ENCODE results near the gene MRI1. TPM values are rescaled to one million over a fixed set of nuclear protein-coding genes. Genes with fewer than 3 reads are reported as not detected.
A peak's percentile ranks its signal among the peaks of the same experiment; 100 is the strongest.
"Not testable (repeated sequence)": the region's sequence is repeated elsewhere in the genome, so short reads cannot be mapped to it uniquely, and the experiment has no call there.

The MRI1 gene
- total RNA-seq, 4 donors from 2014 or later, result 51.5 to 122 (median 69.6) TPM

DNA sequence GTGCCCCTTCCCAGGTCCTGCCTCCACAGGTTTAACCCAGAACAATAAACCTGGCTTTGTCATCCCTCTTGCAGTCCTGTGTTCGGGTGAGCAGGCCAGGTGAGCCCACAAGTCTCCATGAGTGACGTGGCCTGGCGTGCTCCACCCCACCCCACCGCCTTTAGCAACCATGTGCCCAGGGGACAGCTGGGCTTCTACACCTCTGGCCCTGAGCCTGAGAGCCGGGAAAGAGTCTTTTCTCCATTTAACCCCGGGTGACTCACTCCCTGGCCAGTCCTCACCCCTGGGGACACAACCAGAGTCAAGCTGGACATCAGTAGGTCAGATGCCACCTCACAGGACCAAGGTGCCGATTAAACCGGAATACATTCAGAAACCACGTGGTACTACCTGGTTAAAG is 14.1 kb downstream of the MRI1 start:
- Histone ChIP-seq H3K36me3 (peaks cover 30% of the 10 kb centered on the region), H3K9me3 (no peaks in the 10 kb centered on the region), H3K27me3 (no peaks in the 10 kb centered on the region), H3K27ac (no peak overlapping the region), H3K4me3 (no peak overlapping the region), H3K4me1 (peaks cover 36% of the 10 kb centered on the region)
- TF ChIP-seq, protein P1, sequence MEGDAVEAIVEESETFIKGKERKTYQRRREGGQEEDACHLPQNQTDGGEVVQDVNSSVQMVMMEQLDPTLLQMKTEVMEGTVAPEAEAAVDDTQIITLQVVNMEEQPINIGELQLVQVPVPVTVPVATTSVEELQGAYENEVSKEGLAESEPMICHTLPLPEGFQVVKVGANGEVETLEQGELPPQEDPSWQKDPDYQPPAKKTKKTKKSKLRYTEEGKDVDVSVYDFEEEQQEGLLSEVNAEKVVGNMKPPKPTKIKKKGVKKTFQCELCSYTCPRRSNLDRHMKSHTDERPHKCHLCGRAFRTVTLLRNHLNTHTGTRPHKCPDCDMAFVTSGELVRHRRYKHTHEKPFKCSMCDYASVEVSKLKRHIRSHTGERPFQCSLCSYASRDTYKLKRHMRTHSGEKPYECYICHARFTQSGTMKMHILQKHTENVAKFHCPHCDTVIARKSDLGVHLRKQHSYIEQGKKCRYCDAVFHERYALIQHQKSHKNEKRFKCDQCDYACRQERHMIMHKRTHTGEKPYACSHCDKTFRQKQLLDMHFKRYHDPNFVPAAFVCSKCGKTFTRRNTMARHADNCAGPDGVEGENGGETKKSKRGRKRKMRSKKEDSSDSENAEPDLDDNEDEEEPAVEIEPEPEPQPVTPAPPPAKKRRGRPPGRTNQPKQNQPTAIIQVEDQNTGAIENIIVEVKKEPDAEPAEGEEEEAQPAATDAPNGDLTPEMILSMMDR (IDR thresholded peaks at IDR 0.05), result no peak
- no peak for TF ChIP-seq POLR2AphosphoS5 (IDR thresholded peaks at IDR 0.05)
- no peak for TF ChIP-seq POLR2A (IDR thresholded peaks at IDR 0.05)
- no peak for TF ChIP-seq EP300 (IDR thresholded peaks at IDR 0.05)
- DNase-seq (ENCODE audit: low spot score in 2 of 2), result no peak
- WGBS, result 78% methylated on average over 5 of the region's 9 CpGs

- 78% methylated on average over 4 of the region's 6 CpGs for WGBS
- DNase-seq (ENCODE audit: low spot score in 2 of 2), result no peak
- no peak overlapping the region for H3K4me3 ChIP-seq
- H3K27me3 ChIP-seq, result no peaks in the 10 kb centered on the region
- H3K4me1 ChIP-seq, result peaks cover 31% of the 10 kb centered on the region
- no peak overlapping the region for H3K27ac ChIP-seq
- no peaks in the 10 kb centered on the region for H3K9me3 ChIP-seq
- H3K36me3 ChIP-seq, result peaks cover 30% of the 10 kb centered on the region
- no peak for TF ChIP-seq POLR2AphosphoS5 (IDR thresholded peaks at IDR 0.05)
Measured at GRCh38 chr19:13778847-13779246, 14.5 kb downstream of the MRI1 start.

GRCh38 chr19:13779794-13780193 is 15.5 kb downstream of the MRI1 start:
- H3K9me3 ChIP-seq, H3K27ac ChIP-seq: not testable (repeated sequence)
- 94% methylated on average over 8 of the region's 8 CpGs for WGBS

GRCh38 chr19:13781547-13781946 is 17.2 kb downstream of the MRI1 start:
- WGBS, result 4% methylated on average over 5 of the region's 5 CpGs
- DNase-seq (ENCODE audit: low spot score in 2 of 2), result peak; percentile 89
- TF ChIP-seq POLR2A (IDR thresholded peaks at IDR 0.05), result no peak
- peak in 1 of 3 donors; percentile 69 for TF ChIP-seq POLR2AphosphoS5 (IDR thresholded peaks at IDR 0.05)

More at GRCh38 chr19:13779794-13780193, 15.5 kb downstream of the MRI1 start:
- H3K27me3 ChIP-seq; DNase-seq (ENCODE audit: low spot score in 2 of 2); H3K4me3 ChIP-seq: not testable (repeated sequence)
- peaks cover 32% of the 10 kb centered on the region for H3K4me1 ChIP-seq
- peaks cover 30% of the 10 kb centered on the region for H3K36me3 ChIP-seq

DNA sequence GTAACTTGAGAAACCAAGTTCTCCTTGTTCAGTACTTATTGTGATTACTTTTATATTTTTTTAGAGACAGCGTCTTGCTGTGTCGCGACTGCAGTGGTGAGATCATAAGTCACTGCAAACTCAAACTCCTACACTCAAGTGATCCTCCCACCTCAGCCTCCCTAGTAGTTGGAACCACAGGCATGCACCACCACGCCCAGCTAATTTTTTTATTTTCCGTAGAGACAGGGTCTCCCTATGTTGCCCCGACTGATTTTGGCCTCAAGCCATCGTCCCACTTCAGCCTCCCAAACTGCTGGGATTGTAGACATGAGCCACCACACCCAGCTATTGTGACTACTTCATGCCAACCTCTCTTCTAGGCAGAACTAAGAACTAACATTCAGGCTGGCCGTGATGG is 18.2 kb downstream of the MRI1 start:
- TF ChIP-seq POLR2A (IDR thresholded peaks at IDR 0.05), result no peak
- no peaks in the 10 kb centered on the region for H3K9me3 ChIP-seq
- H3K4me1 ChIP-seq, result peaks cover 29% of the 10 kb centered on the region
- H3K4me3 ChIP-seq, result no peak overlapping the region
- H3K27me3 ChIP-seq, result no peaks in the 10 kb centered on the region
- H3K36me3 ChIP-seq, result peaks cover 21% of the 10 kb centered on the region
- no peak for DNase-seq (ENCODE audit: low spot score in 2 of 2)
- WGBS, result 56% methylated on average over 8 of the region's 8 CpGs
- no peak overlapping the region for H3K27ac ChIP-seq

More at GRCh38 chr19:13781547-13781946, 17.2 kb downstream of the MRI1 start:
- Histone ChIP-seq H3K27ac (peak overlapping the region; percentile 42), H3K27me3 (no peaks in the 10 kb centered on the region), H3K36me3 (peaks cover 30% of the 10 kb centered on the region), H3K4me3 (no peak overlapping the region), H3K9me3 (no peaks in the 10 kb centered on the region), H3K4me1 (peaks cover 25% of the 10 kb centered on the region)

DNA sequence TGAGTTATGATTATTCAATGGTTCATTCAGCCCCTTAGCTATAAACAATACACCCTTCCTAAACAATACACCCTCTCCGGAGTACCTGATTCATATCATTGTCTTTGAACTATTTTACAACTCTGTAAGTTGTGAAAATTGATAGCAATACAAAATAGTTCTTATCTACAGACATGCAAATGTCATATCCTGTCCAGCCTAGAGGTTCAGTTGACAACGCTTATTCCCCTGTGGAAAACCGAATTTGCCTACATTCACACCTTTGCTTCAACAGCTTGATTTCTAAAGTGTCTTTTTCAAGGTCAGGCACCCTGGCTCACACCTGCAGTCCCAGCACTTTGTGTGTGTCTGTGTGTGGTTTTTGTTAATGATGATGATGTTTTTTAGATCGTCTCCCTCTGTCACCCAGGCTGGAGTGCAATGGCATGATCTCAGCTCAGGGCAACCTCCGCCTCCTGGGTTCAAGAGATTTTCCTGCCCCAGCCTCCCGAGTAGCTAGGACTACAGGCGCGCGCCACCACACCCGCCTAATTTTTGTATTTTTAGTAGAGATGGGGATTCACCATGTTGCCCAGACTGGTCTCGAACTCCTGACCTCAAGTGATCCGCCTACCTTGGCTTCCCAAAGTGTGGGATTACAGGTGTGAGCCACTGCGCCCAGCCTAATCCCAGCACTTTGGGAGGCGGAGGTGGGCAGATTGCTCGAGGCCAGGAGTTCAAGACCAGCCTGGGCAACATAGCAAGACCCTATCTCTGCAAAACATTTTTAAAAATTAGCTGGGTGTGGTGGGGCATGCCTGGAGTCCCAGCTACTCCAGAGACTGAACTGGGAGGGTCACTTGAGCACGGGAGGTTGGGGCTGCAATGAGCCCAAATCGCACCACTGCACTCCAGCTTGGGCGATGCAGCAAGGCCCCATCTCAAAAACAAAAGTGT is 19.5 kb downstream of the MRI1 start:
- TF ChIP-seq EP300 (IDR thresholded peaks at IDR 0.05), result no peak
- no peak for TF ChIP-seq POLR2AphosphoS5 (IDR thresholded peaks at IDR 0.05)
- TF ChIP-seq, protein P1 (IDR thresholded peaks at IDR 0.05), result no peak
- TF ChIP-seq POLR2A (IDR thresholded peaks at IDR 0.05), result no peak
- peaks cover 8% of the 10 kb centered on the region for H3K36me3 ChIP-seq
- H3K9me3 ChIP-seq, result no peaks in the 10 kb centered on the region
- no peak overlapping the region for H3K27ac ChIP-seq
- DNase-seq (ENCODE audit: low spot score in 2 of 2), result no peak
- H3K4me3 ChIP-seq, result no peak overlapping the region
- H3K4me1 ChIP-seq, result peaks cover 40% of the 10 kb centered on the region
- 87% methylated on average over 18 of the region's 18 CpGs for WGBS
- no peaks in the 10 kb centered on the region for H3K27me3 ChIP-seq

- no peak for DNase-seq (ENCODE audit: low spot score in 2 of 2)
- Histone ChIP-seq H3K27me3 (no peaks in the 10 kb centered on the region), H3K4me1 (peaks cover 42% of the 10 kb centered on the region), H3K9me3 (no peaks in the 10 kb centered on the region), H3K4me3 (no peak overlapping the region), H3K27ac (peak overlapping the region; percentile 14), H3K36me3 (no peaks in the 10 kb centered on the region)
- TF ChIP-seq, protein P1 (IDR thresholded peaks at IDR 0.05), result peak; percentile 20 to 55
- TF ChIP-seq POLR2A (IDR thresholded peaks at IDR 0.05), result no peak
- WGBS, result 18% methylated on average over 17 of the region's 17 CpGs
Measured at GRCh38 chr19:13784731-13785452, 20.6 kb downstream of the MRI1 start.

All from suprapubic skin (tissue), 4 donors.